DMS 273 (cell line): ENCODE data around the gene CCDC91.
"Not testable (repeated sequence)": the region's sequence is repeated elsewhere in the genome, so short reads cannot be mapped to it uniquely, and the experiment has no call there.

Source experiments
- DNase-seq: peaks from one replicate; lab custom pipeline; 2025; ENCODE audit not compliant: unreplicated experiment; lab: John Stamatoyannopoulos, UW

The CCDC91 gene

DNA sequence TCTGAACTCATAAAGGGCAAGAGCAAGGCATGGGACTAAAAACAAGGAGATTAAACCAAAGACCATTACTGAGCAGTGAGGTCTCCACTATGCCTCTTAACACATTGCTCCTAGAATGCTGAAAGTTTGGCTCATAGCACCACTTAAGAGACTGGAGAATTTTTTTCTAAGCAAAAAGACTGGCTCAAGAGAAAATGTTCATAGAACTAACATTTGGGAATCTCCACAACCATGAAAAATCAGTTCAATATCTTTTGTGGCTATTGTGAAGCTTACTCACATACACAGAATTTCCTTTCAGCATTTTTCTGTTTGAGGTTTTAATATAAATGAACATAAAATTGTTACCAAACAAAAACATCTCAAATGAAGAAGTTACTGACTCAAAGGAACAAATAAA, 255.8 kb downstream of the CCDC91 start:
- no peak for DNase-seq

DNA sequence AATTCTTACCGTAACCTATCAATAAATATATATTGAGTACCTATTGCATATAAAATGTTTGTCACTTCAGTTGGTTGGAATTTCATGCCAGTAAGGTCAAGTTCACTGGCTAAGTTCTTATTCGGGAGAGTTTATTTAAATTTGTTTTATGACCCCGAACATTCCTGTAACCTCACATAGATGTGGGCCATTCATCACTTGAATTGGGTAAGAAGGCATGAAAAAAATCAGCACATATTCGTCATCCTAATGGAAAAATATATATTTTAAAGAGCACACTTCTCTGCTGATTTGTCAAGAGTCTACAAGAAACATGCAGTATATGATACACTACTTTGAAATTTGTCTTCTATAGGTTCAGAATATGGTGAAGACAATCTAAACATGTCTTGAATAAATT, 263.4 kb downstream of the CCDC91 start:
- DNase-seq, result no peak

GRCh38 chr12:28456934-28457710, 266.9 kb downstream of the CCDC91 start:
- DNase-seq, result no peak

DNA sequence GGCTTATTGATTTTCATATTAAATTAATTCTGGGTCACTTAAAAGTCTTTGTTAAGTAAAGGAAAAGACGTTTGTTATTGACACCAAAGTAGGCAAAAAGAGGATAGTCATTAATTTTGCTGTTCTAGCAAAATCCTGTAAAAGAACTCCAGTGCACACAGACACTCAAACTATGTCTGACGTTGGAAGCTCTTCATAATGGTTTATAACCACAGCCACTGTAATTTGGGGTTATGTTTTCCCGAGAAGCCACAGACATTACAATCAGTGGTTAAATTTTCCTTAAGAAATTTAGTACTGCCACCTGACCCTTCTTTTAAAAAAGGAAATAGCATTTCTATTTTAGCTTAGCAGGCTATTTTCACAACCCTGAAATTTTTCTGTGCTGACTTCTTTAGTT, 267.5 kb downstream of the CCDC91 start:
- no peak for DNase-seq

GRCh38 chr12:28459481-28459880, 269.2 kb downstream of the CCDC91 start:
- DNase-seq, result no peak

DNA sequence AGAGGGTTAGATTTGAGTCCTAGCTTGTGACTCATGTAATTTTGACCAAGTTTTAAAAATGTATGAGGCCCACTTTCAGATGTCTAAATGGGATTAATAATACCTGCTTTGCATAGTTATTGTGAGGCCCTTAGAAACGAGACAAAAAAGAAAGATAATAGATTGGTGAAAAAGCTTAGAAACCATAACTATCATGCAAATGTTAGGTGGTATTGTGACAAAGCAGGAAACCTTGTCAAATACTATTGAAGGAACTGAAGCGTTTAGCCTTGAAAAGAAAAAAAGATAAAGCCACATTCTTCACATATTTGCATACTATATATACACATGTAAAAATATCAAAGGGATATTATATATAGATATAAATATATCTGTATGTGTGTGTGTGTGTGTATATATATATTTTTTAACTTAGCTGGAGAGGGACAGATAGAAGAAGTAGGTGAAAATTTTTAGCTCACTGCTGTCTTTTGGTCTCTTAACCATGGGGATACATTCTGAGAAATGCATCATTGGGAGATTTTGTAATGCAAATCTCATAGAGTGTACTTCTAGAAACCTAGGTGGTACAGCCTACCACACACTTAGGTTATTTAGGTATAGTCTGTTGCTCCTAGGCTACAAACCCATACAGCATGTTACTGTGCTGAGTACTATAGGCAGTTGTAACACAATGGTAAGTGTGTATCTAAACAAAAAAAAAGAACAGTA, 270.3 kb downstream of the CCDC91 start:
- DNase-seq, result no peak

DNA sequence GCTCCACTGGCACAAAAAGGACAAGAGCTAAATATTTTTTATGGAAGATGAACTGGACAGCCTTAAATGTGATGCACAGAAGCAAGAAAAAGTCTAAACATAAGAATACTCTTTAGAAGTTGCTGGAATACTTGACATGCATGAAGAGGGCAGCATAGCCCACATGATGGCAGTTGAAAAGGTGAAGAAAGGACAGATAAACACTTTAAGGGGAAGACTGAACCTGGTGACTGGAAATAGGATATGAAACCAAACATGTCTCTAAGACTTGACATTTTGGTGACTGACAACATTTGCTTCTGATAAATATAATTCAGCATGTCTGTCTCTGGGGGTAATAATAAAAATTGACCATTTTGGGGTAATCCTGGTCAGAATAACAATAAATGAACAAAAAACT, 273.1 kb downstream of the CCDC91 start:
- no peak for DNase-seq

GRCh38 chr12:28471762-28472161, 281.5 kb downstream of the CCDC91 start:
- DNase-seq, result not testable (repeated sequence)

- DNase-seq, result not testable (repeated sequence)
Observed at GRCh38 chr12:28476206-28476605, 285.9 kb downstream of the CCDC91 start.

DNA sequence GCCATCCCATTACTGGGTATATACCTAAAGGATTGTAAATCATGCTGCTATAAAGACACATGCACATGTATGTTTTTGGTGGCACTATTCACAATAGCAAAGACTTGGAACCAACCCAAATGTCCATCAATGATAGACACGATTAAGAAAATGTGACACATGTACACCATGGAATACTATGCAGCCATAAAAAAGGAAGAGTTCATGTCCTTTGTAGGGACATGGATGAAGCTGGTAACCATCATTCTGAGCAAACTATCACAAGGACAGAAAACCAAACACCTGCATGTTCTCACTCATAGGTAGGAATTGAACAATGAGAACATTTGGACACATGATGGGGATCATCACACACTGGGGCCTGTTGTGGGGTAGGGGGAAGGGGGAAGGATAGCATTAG, 288.8 kb downstream of the CCDC91 start:
- DNase-seq, result not testable (repeated sequence)

- no peak for DNase-seq
Observed at GRCh38 chr12:28479683-28480082, 289.4 kb downstream of the CCDC91 start.

GRCh38 chr12:28484156-28484555, 293.9 kb downstream of the CCDC91 start:
- DNase-seq, result no peak

GRCh38 chr12:28486521-28486920, 296.3 kb downstream of the CCDC91 start:
- no peak for DNase-seq

GRCh38 chr12:28489246-28489645, 299.0 kb downstream of the CCDC91 start:
- no peak for DNase-seq

DNA sequence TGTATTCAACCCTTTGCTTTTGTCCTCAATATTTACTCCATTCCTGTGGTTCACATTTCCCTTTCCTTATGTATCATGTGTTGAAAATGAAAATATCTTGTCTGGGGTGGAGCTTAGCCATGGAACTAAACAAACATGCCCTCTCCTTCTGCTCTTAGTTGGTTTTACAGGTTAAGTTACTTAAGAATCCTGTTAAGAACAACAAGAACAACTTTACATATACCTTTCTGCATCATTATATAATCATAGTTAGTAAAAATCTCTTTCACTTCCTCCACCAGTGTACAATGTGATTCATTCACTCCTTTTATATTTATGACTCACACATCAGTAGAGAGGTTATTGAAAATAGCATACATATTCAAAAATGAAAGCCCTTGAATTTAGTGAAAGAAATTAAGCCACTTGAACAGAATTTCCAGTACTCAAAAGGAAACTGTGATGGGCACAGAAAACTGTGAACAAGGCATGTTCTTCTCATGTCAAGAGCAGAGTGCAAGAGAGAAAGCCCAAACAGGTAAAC, 307.7 kb downstream of the CCDC91 start:
- DNase-seq, result no peak

GRCh38 chr12:28498850-28499249, 308.6 kb downstream of the CCDC91 start:
- DNase-seq, result no peak

DNA sequence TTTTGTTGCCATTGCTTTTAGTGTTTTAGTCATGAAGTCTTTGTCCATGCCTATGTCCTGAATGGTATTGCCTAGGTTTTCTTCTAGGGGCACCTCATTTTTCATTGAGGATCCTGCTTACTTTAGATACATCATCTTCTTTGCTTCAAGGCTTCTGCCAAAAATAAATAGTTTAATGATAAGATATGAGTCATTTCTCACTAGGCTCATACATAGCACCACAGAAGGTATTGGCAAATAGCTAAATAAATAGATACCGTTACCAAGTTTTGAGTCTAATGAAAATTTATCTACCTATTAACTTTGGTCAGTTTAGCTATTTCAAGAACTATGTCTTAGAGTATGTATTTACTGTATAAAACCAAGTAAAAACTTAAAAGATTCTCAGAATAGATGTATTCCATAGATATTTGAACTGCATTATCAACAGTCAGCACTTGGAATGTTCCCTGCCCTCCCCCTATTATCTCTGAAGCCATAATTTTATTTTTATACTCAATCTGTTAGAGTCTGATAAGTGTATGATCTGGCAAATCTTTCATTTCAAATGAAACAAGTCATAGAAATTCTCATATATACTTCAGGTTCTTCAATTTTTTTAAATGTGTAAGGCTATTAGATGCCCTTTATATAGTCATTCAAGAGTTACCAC, 310.2 kb downstream of the CCDC91 start:
- no peak for DNase-seq

- no peak for DNase-seq
Observed at GRCh38 chr12:28506271-28506670, 316.0 kb downstream of the CCDC91 start.

GRCh38 chr12:28507033-28507432, 316.8 kb downstream of the CCDC91 start:
- DNase-seq, result peak; percentile 0

DNA sequence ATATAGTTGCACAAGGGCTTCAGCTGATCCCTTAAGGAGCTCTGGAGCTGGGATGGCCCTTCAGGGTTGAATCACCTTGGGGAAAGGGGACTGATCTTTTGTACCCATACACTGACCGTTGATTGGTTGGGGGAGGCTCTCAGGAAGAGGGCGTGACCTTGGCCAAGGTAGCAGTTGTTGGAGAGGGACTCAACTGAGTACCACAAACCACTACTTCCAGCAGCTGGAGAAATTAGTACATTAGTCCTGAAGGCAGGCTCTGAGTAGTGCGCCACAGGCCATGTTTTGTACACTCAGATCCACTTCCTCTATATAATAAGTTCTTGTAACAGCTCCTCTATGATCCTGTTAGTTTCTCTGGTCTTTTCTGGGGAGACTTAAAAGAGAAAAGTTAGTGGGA, 317.6 kb downstream of the CCDC91 start:
- no peak for DNase-seq

GRCh38 chr12:28512406-28512805, 322.1 kb downstream of the CCDC91 start:
- DNase-seq, result no peak

GRCh38 chr12:28512876-28513275, 322.6 kb downstream of the CCDC91 start:
- no peak for DNase-seq
